ENCODE results near the gene HAUS5.

- TF ChIP-seq GLIS3 (CRISPR knock-in tag; IDR thresholded peaks at IDR 0.05): no peak
- no peak for TF ChIP-seq CSRNP3 (CRISPR knock-in tag; IDR thresholded peaks at IDR 0.05)
- no peak for TF ChIP-seq ZNF565 (CRISPR knock-in tag; conservative IDR thresholded peaks at IDR 0.05; ENCODE audit: low read depth)
- no peak for TF ChIP-seq ZFP3 (CRISPR knock-in tag; IDR thresholded peaks at IDR 0.05)
Observed at GRCh38 chr19:35577918-35578317, 34.6 kb upstream of the HAUS5 start.

Data from SK-N-SH treated with all-trans-retinoic acid at 6 μM for 48 hours (cell line).